Retinal pigment epithelial cell (primary cell): ENCODE results near the gene GADD45G.

Experiments used
- DNase-seq: peaks from one replicate; pipeline ENCODE4 v3.0.0-alpha.2; 2010; ENCODE audit warnings: low read depth
- H3K4me3 ChIP-seq: 2 replicates; pipeline ENCODE4 v1.5.1; 2011; ENCODE audit warnings: mild to moderate bottlenecking, low read length, control low read depth, moderate library complexity
- CTCF ChIP-seq: conservative IDR thresholded peaks from 2 replicates; pipeline ENCODE4 v1.5.1; 2011; ENCODE audit warnings: low read depth, low read length, control low read depth, inconsistent platforms

GADD45G gene

GRCh38 chr9:89641980-89642379, 37.2 kb downstream of the GADD45G start:
- H3K4me3 ChIP-seq: no peak overlapping the region
- no peak for TF ChIP-seq CTCF
- DNase-seq: no peak

GRCh38 chr9:89642789-89643188, 38.0 kb downstream of the GADD45G start:
- no peak overlapping the region for H3K4me3 ChIP-seq
- TF ChIP-seq CTCF: no peak
- no peak for DNase-seq

- no peak for DNase-seq
- TF ChIP-seq CTCF: no peak
Observed at GRCh38 chr9:89646189-89646939, 41.6 kb downstream of the GADD45G start.

GRCh38 chr9:89647366-89648128, 42.7 kb downstream of the GADD45G start:
- DNase-seq: no peak
- H3K4me3 ChIP-seq: no peak overlapping the region
- TF ChIP-seq CTCF: no peak

More at GRCh38 chr9:89646189-89646939, 41.6 kb downstream of the GADD45G start:
- H3K4me3 ChIP-seq: no peak overlapping the region

- no peak overlapping the region for H3K4me3 ChIP-seq
- no peak for DNase-seq
- TF ChIP-seq CTCF: no peak
Observed at GRCh38 chr9:89648247-89649000, 43.6 kb downstream of the GADD45G start.

- no peak for DNase-seq
- no peak for TF ChIP-seq CTCF
- H3K4me3 ChIP-seq: no peak overlapping the region
Observed at GRCh38 chr9:89649039-89649691, 44.4 kb downstream of the GADD45G start.
